CD14-positive monocyte (primary cell): Measurements from ENCODE around the gene DEAF1. TPM values are rescaled to one million over a fixed set of nuclear protein-coding genes. Genes with fewer than 3 reads are reported as not detected.

Experiments
- DNase-seq, 3 donors: peaks; one replicate each; pipeline ENCODE4 v3.0.0-alpha.2; 2011 to 2022
- H2AFZ ChIP-seq: 2 replicates; pipeline ENCODE4 v1.6.0; 2012; ENCODE audit warnings: mild to moderate bottlenecking, low read depth, low read length, inconsistent platforms; ENCODE audit not compliant: insufficient read depth, poor library complexity, severe bottlenecking
- H3K27ac ChIP-seq, 2 donors: 1 replicate in 1 of 2; 2 replicates in 1 of 2; pipeline ENCODE4 v1.5.1; 2012 to 2013; ENCODE audit warnings: low read length in 2 of 2, control low read depth in 1 of 2, inconsistent platforms in 1 of 2, low read depth in 1 of 2, mild to moderate bottlenecking in 1 of 2
- H3K27me3 ChIP-seq, 2 donors: one replicate each; pipeline versions ENCODE4 v1.6.0 to v1.6.1; 2011 to 2013; ENCODE audit warnings: low read length in 2 of 2; ENCODE audit not compliant: control insufficient read depth in 2 of 2, insufficient read depth in 2 of 2
- H3K36me3 ChIP-seq, 2 donors: replicated peaks in 1 of 2; 1 replicate in 1 of 2; 2 replicates in 1 of 2; pipeline versions ENCODE4 v1.5.1 to v1.6.1; 2012 to 2013; ENCODE audit warnings: low read length in 2 of 2, control low read depth in 1 of 2, inconsistent platforms in 1 of 2, mild to moderate bottlenecking in 1 of 2; ENCODE audit not compliant: insufficient read depth in 2 of 2, control insufficient read depth in 1 of 2
- H3K4me1 ChIP-seq, 2 donors: 1 replicate in 1 of 2; 2 replicates in 1 of 2; pipeline versions ENCODE4 v1.5.1 to v1.6.1; 2012 to 2013; ENCODE audit warnings: low read length in 2 of 2, control low read depth in 1 of 2, inconsistent platforms in 1 of 2, mild to moderate bottlenecking in 1 of 2, moderate library complexity in 1 of 2; ENCODE audit not compliant: insufficient read depth in 2 of 2, control insufficient read depth in 1 of 2
- H3K4me2 ChIP-seq: replicated peaks from 2 replicates; pipeline ENCODE3; 2012; ENCODE audit warnings: low read length, moderate library complexity, mild to moderate bottlenecking; ENCODE audit not compliant: poor library complexity, severe bottlenecking; ENCODE audit errors: extremely low read depth
- H3K4me3 ChIP-seq, 3 experiments: fragments of 200-600 bp in 1 of 3; sonication (generic) in 1 of 3; replicated peaks in 1 of 3; 1 replicate in 2 of 3; 2 replicates in 1 of 3; pipeline ENCODE4 v1.5.1; 2011 to 2013; ENCODE audit warnings: low read length in 3 of 3, mild to moderate bottlenecking in 3 of 3, control low read depth in 2 of 3, low read depth in 2 of 3, inconsistent platforms in 1 of 3, moderate library complexity in 1 of 3
- H3K79me2 ChIP-seq: 2 replicates; pipeline ENCODE4 v1.6.0; 2012; ENCODE audit warnings: mild to moderate bottlenecking, control low read depth, inconsistent platforms, low read length, moderate library complexity; ENCODE audit not compliant: insufficient read depth
- H3K9ac ChIP-seq: 2 replicates; pipeline ENCODE4 v1.6.0; 2017; ENCODE audit warnings: low read length, mild to moderate bottlenecking; ENCODE audit not compliant: insufficient read depth, poor library complexity, severe bottlenecking
- H3K9me3 ChIP-seq, 2 donors: replicated peaks in 1 of 2; 1 replicate in 1 of 2; 2 replicates in 1 of 2; pipeline versions ENCODE4 v1.5.1 to v1.6.1; 2012 to 2013; ENCODE audit warnings: low read length in 2 of 2, control low read depth in 1 of 2; ENCODE audit not compliant: control insufficient read depth in 1 of 2, insufficient read depth in 1 of 2
- H4K20me1 ChIP-seq: 2 replicates; pipeline ENCODE4 v1.6.0; 2012; ENCODE audit warnings: mild to moderate bottlenecking, low read length, control low read depth, moderate library complexity; ENCODE audit not compliant: insufficient read depth
- H3K27ac Mint-ChIP-seq, 7 donors: one replicate each; pipeline ENCODE4 v1.8.0; 2020; ENCODE audit warnings: mild to moderate bottlenecking in 7 of 7, mixed read lengths in 7 of 7, moderate library complexity in 6 of 7, inconsistent platforms in 2 of 7
- H3K27me3 Mint-ChIP-seq, 3 donors: one replicate each; pipeline ENCODE4 v1.8.0; 2021 to 2022; ENCODE audit warnings: low read depth in 3 of 3, mild to moderate bottlenecking in 3 of 3, mixed read lengths in 3 of 3, moderate library complexity in 3 of 3, inconsistent platforms in 1 of 3
- H3K36me3 Mint-ChIP-seq, 2 donors: one replicate each; pipeline ENCODE4 v1.8.0; 2020; ENCODE audit warnings: mixed read lengths in 2 of 2, inconsistent platforms in 1 of 2, mild to moderate bottlenecking in 1 of 2
- H3K4me1 Mint-ChIP-seq: one replicate; pipeline ENCODE4 v1.8.0; 2020; ENCODE audit warnings: mild to moderate bottlenecking, mixed read lengths
- H3K4me3 Mint-ChIP-seq, 2 donors: one replicate each; pipeline ENCODE4 v1.8.0; 2020; ENCODE audit warnings: mild to moderate bottlenecking in 2 of 2, mixed read lengths in 2 of 2, moderate library complexity in 1 of 2
- H3K9me3 Mint-ChIP-seq, 7 donors: one replicate each; pipeline ENCODE4 v1.8.0; 2020 to 2022; ENCODE audit warnings: mixed read lengths in 7 of 7, mild to moderate bottlenecking in 6 of 7, moderate library complexity in 6 of 7, inconsistent platforms in 2 of 7
- WGBS: methylation state at CpG from one replicate; pipeline ENCODE4 v1.1.5; 2013; ENCODE audit warnings: missing lambda C conversion rate; ENCODE audit not compliant: insufficient coverage; 5-methylcytosine and 5-hydroxymethylcytosine counted together
- intact Hi-C, 2 donors: fragments of 100-400 bp; cut with micrococcal nuclease; formaldehyde crosslinking; loops; one replicate each; pipeline versions ENCODE4 v1.15.0 to v1.15.1; 2023
- polyA plus RNA-seq, 3 donors: library from polyadenylated mRNA; depleted of rRNA in 1 of 3; unstranded in 2 of 3; stranded (reverse) in 1 of 3; fragments of 300-500 nt in 2 of 3; fragments of >200 nt in 1 of 3; fragmentation: Illumina TruSeq in 2 of 3; gene quantifications; 1 replicate in 2 of 3; 2 replicates in 1 of 3; pipeline ENCODE4 v1.2.3, GENCODE V29; 2012 to 2021
- TF ChIP-seq, protein P1 (sequence below): fragments of 200-600 bp; IDR thresholded peaks from one replicate; pipeline ENCODE4 v1.8.0; 2022; ENCODE audit warnings: antibody characterized with exemption, mild to moderate bottlenecking

DEAF1 gene
- polyA plus RNA-seq, 3 donors = 18.0 to 22.3 (median 22.2) TPM

- Histone ChIP-seq H3K27ac (no peak overlapping the region), H4K20me1 (no peaks in the 10 kb centered on the region), H3K4me1 (peaks cover 42 to 64% of the 10 kb centered on the region in 2 donors), H3K4me3 (no peak overlapping the region), H3K9ac (no peak overlapping the region), H3K9me3 (peaks cover 0 to 5% of the 10 kb centered on the region in 2 donors), H3K4me2 (no peak overlapping the region), H2AFZ (no peak overlapping the region), H3K27me3 (peaks cover 8 to 65% of the 10 kb centered on the region in 2 donors), H3K79me2 (no peaks in the 10 kb centered on the region), H3K36me3 (no peaks in the 10 kb centered on the region)
- peak overlapping the region in 1 of 2 donors; percentile 73 for H3K4me3 Mint-ChIP-seq
- intact Hi-C loops = loop anchor here in 1 of 2 donors (5.0 kb wide), 1 partner anchor 62 kb away; no protein-coding TSS in a partner anchor
- no peak for DNase-seq
- 87% methylated on average over 18 of the region's 19 CpGs for WGBS
- TF ChIP-seq, protein P1, sequence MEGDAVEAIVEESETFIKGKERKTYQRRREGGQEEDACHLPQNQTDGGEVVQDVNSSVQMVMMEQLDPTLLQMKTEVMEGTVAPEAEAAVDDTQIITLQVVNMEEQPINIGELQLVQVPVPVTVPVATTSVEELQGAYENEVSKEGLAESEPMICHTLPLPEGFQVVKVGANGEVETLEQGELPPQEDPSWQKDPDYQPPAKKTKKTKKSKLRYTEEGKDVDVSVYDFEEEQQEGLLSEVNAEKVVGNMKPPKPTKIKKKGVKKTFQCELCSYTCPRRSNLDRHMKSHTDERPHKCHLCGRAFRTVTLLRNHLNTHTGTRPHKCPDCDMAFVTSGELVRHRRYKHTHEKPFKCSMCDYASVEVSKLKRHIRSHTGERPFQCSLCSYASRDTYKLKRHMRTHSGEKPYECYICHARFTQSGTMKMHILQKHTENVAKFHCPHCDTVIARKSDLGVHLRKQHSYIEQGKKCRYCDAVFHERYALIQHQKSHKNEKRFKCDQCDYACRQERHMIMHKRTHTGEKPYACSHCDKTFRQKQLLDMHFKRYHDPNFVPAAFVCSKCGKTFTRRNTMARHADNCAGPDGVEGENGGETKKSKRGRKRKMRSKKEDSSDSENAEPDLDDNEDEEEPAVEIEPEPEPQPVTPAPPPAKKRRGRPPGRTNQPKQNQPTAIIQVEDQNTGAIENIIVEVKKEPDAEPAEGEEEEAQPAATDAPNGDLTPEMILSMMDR = no peak
- peaks cover 21% of the 10 kb centered on the region for H3K4me1 Mint-ChIP-seq
- H3K27me3 Mint-ChIP-seq = peaks cover 38 to 84% (median 57%) of the 10 kb centered on the region in 3 donors
- no peak overlapping the region for H3K27ac Mint-ChIP-seq
- peaks cover 0 to 26% (median 4%) of the 10 kb centered on the region in 7 donors for H3K9me3 Mint-ChIP-seq
- H3K36me3 Mint-ChIP-seq = peaks cover 0 to 1% of the 10 kb centered on the region in 2 donors
Observed at GRCh38 chr11:724049-724777, 29.2 kb upstream of the DEAF1 start.

- H3K9ac ChIP-seq = no peak overlapping the region
- Mint-ChIP-seq H3K4me3 (peak overlapping the region; percentile 61 to 86), H3K36me3 (peaks cover 0 to 1% of the 10 kb centered on the region in 2 donors), H3K4me1 (peaks cover 16% of the 10 kb centered on the region), H3K27me3 (peaks cover 44 to 87% (median 65%) of the 10 kb centered on the region in 3 donors), H3K27ac (peak overlapping the region in 1 of 7 donors; percentile 43), H3K9me3 (peaks cover 0 to 26% (median 4%) of the 10 kb centered on the region in 7 donors)
- H3K36me3 ChIP-seq = no peaks in the 10 kb centered on the region
- H3K4me3 ChIP-seq = peak overlapping the region in 1 of 3 experiments; percentile 46
- peaks cover 8 to 67% of the 10 kb centered on the region in 2 donors for H3K27me3 ChIP-seq
- H3K9me3 ChIP-seq = peaks cover 0 to 5% of the 10 kb centered on the region in 2 donors
- H3K4me1 ChIP-seq = peaks cover 34 to 54% of the 10 kb centered on the region in 2 donors
- no peak overlapping the region for H2AFZ ChIP-seq
- TF ChIP-seq, protein P1 = peak; percentile 85
- H3K4me2 ChIP-seq = peak overlapping the region; percentile 57
- WGBS = 61% methylated on average over 5 of the region's 8 CpGs
- peak; percentile 44 to 61 (median 57) for DNase-seq
- no peaks in the 10 kb centered on the region for H4K20me1 ChIP-seq
- no peaks in the 10 kb centered on the region for H3K79me2 ChIP-seq
- H3K27ac ChIP-seq = no peak overlapping the region
- intact Hi-C loops = loop anchor here (1.0 to 5.0 kb wide), 4 partner anchors 61 to 171 kb away; no protein-coding TSS in a partner anchor
Observed at GRCh38 chr11:723120-723883, 28.3 kb upstream of the DEAF1 start.
